ENCODE data around the gene BRD7.

DNA sequence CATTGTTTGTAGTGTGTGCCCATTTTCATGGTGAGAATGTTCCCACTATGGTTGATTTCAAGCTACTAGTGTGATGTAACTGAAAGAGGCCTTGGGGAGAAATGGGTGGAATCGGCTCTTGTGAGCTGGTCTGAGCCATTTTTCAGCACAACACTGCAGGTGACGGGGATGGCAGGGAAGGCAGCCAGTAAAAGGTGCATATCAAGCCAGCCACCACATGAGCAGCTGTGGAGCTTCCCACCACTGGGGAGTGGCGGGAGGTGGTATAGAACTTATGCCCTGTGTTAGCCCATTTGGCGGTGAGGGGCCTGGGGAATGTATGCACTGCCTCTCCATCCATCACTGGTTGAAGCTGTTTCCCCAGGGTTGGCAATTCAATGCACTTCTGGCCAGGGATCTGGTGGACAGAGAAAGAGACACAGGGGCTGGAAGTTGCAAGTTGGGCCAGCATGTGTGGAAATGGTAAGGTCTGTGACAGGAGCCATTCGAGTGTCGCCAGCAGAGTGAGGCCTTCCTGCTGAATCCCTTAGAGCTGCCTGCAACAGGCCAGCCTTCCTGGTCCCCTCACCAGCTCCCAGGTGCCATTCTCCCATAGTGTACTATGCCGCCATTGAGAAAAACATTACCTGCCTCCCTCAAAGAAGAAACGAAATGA is 31.7 kb upstream of the BRD7 start:
- TF ChIP-seq EZH2phosphoT487 (conservative IDR thresholded peaks at IDR 0.05; ENCODE audit: low read length) = no peak
- TF ChIP-seq, protein P1, sequence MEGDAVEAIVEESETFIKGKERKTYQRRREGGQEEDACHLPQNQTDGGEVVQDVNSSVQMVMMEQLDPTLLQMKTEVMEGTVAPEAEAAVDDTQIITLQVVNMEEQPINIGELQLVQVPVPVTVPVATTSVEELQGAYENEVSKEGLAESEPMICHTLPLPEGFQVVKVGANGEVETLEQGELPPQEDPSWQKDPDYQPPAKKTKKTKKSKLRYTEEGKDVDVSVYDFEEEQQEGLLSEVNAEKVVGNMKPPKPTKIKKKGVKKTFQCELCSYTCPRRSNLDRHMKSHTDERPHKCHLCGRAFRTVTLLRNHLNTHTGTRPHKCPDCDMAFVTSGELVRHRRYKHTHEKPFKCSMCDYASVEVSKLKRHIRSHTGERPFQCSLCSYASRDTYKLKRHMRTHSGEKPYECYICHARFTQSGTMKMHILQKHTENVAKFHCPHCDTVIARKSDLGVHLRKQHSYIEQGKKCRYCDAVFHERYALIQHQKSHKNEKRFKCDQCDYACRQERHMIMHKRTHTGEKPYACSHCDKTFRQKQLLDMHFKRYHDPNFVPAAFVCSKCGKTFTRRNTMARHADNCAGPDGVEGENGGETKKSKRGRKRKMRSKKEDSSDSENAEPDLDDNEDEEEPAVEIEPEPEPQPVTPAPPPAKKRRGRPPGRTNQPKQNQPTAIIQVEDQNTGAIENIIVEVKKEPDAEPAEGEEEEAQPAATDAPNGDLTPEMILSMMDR (IDR thresholded peaks at IDR 0.05; ENCODE audit: insufficient read depth, low read length, poor library complexity, severe bottlenecking) = no peak
